AG04450 (cell line): ENCODE measurements around the gene ZBTB7A. TPM values are rescaled to one million over a fixed set of nuclear protein-coding genes. Genes with fewer than 3 reads are reported as not detected.

Source experiments
- CTCF ChIA-PET: fragments of 300-600, 350-600 bp; formaldehyde crosslinking; extraction: SDS; loops from one replicate; lab custom pipeline; 2022; ENCODE audit warnings: antibody characterized with exemption, inconsistent platforms; lab: Charles Lee
- POLR2A ChIA-PET: fragments of 350-600 bp; formaldehyde crosslinking; extraction: SDS; loops from one replicate; lab custom pipeline; 2021; ENCODE audit warnings: antibody characterized with exemption, inconsistent platforms; lab: Yijun Ruan, JAX
- DNase-seq: peaks from one replicate; pipeline ENCODE4 v3.0.0-alpha.2; 2011; ENCODE audit warnings: low read depth, low spot score
- H3K27ac ChIP-seq: one replicate; pipeline ENCODE4 v1.5.1; 2012; ENCODE audit warnings: low read depth, low read length, control low read depth
- H3K27me3 ChIP-seq: one replicate; pipeline ENCODE4 v1.6.0; 2012; ENCODE audit warnings: low read length; ENCODE audit not compliant: control insufficient read depth, insufficient read depth
- H3K4me3 ChIP-seq: 2 replicates; pipeline ENCODE4 v1.5.1; 2011; ENCODE audit warnings: mild to moderate bottlenecking, low read depth, low read length, control low read depth
- H3K9me3 ChIP-seq: 2 replicates; pipeline ENCODE4 v1.5.1; 2012; ENCODE audit warnings: low read length; ENCODE audit not compliant: control insufficient read depth, insufficient read depth
- CTCF ChIP-seq: IDR thresholded peaks from 2 replicates; pipeline ENCODE4 v1.5.1; 2011; ENCODE audit warnings: low read depth, low read length, control low read depth, inconsistent platforms
- polyA plus RNA-seq: library from polyadenylated mRNA; depleted of rRNA; stranded (reverse); fragments of >200 nt; gene quantifications from 2 replicates; pipeline ENCODE4 v1.2.3, GENCODE V29; 2011; rRNA removed

The ZBTB7A gene
- polyA plus RNA-seq, 1 experiment = 2.7 TPM

GRCh38 chr19:3995607-3996006 is 71.1 kb downstream of the ZBTB7A start:
- no peak for DNase-seq
- CTCF ChIA-PET = interaction anchor here (3.6 kb wide), 1 partner anchor 8 kb away, joined by 12 read pairs; no protein-coding TSS in a partner anchor
- no peaks in the 10 kb centered on the region for H3K9me3 ChIP-seq
- H3K4me3 ChIP-seq = no peak overlapping the region
- H3K27ac ChIP-seq = no peak overlapping the region
- no peak for TF ChIP-seq CTCF
- POLR2A ChIA-PET = interaction anchor here (0.7 kb wide), 1 partner anchor 166 kb away, joined by 3 read pairs; no protein-coding TSS in a partner anchor
- no peaks in the 10 kb centered on the region for H3K27me3 ChIP-seq

Other genes with a start within 250 kb of the ZBTB7A start
- gene ZFR2, start 197.9 kb downstream of the ZBTB7A start, polyA plus RNA-seq = not detected in 2 replicates
- 0.09 and 0.30 TPM in 2 replicates for gene ATCAY, start 186.2 kb downstream of the ZBTB7A start, polyA plus RNA-seq
- gene NMRK2, start 133.8 kb downstream of the ZBTB7A start, polyA plus RNA-seq = not detected in 2 replicates
- gene DAPK3, start 95.8 kb downstream of the ZBTB7A start, polyA plus RNA-seq = 105 and 149 TPM in 2 replicates
- gene EEF2, start 81.4 kb downstream of the ZBTB7A start, polyA plus RNA-seq = 1,648 and 1,697 TPM in 2 replicates
- gene PIAS4, start 59.2 kb downstream of the ZBTB7A start, polyA plus RNA-seq = 9.0 and 12.0 TPM in 2 replicates
- gene MAP2K2, start 57.2 kb upstream of the ZBTB7A start, polyA plus RNA-seq = 65.1 and 104 TPM in 2 replicates
- not detected in 2 replicates for gene CREB3L3, start 86.7 kb upstream of the ZBTB7A start, polyA plus RNA-seq
- gene SIRT6, start 115.7 kb upstream of the ZBTB7A start, polyA plus RNA-seq = 12.6 and 16.0 TPM in 2 replicates
- gene ANKRD24, start 115.8 kb upstream of the ZBTB7A start, polyA plus RNA-seq = 0.10 and 0.11 TPM in 2 replicates
- 1.1 and 1.3 TPM in 2 replicates for gene EBI3, start 162.6 kb upstream of the ZBTB7A start, polyA plus RNA-seq
- 10.2 and 13.0 TPM in 2 replicates for gene YJU2, start 180.2 kb upstream of the ZBTB7A start, polyA plus RNA-seq
- gene SHD, start 212.4 kb upstream of the ZBTB7A start, polyA plus RNA-seq = not detected in 2 replicates
- not detected in 2 replicates for gene TMIGD2, start 235.5 kb upstream of the ZBTB7A start, polyA plus RNA-seq
- gene FSD1, start 237.7 kb upstream of the ZBTB7A start, polyA plus RNA-seq = 6.8 and 8.9 TPM in 2 replicates